GM12875 (cell line): ENCODE data around the gene RYR1.

Experiments
- H3K4me3 ChIP-seq: one replicate; pipeline ENCODE4 v1.5.1; 2011; ENCODE audit warnings: low read depth, low read length, control low read depth
- CTCF ChIP-seq: IDR thresholded peaks from 2 replicates; pipeline ENCODE4 v1.5.1; 2011; ENCODE audit warnings: low read depth, mild to moderate bottlenecking, control low read depth, inconsistent platforms, low read length, moderate library complexity, borderline replicate concordance; ENCODE audit not compliant: insufficient read depth

RYR1 gene

GRCh38 chr19:38580080-38580479 lies 146.6 kb downstream of the RYR1 start:
- no peak overlapping the region for H3K4me3 ChIP-seq
- TF ChIP-seq CTCF: no peak

DNA sequence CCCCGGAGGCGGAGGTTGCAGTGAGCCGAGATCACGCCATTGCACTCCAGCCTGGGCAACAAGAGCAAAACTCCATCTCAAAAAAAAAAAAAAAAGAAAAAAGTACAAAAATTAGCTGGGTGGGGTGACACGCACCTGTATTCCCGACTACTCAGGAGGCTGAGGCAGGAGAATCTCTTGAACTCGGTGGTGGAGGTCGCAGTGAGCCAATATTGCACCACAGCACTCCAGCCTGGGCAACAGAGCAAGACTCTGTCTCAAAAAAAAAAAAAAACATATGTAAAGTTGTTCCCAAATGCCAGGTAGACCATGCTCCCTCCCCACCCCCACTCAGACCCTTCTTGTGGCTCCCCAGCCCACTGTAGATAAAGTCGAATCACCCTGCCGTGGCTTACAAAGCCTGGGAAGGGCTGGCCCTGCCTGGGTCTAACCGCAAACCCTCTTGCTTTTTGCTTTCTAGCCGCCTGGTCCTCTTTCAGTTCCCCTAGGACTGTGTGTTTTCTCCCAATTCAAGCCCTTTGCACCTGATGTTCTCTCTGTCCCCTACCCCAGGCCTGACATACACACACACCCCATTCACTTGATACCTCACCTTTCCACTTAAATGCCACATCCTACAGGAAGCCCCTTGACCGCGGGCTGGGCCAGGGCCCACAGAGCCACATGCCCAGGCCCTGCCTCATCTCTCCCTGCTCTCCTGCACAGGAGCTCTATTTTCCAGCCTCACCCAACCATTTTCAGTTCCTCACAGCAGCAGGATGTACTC lies 149.9 kb downstream of the RYR1 start:
- no peak overlapping the region for H3K4me3 ChIP-seq
- no peak for TF ChIP-seq CTCF

- no peak for TF ChIP-seq CTCF
- no peak overlapping the region for H3K4me3 ChIP-seq
Measured at GRCh38 chr19:38583985-38584305, 150.5 kb downstream of the RYR1 start.

DNA sequence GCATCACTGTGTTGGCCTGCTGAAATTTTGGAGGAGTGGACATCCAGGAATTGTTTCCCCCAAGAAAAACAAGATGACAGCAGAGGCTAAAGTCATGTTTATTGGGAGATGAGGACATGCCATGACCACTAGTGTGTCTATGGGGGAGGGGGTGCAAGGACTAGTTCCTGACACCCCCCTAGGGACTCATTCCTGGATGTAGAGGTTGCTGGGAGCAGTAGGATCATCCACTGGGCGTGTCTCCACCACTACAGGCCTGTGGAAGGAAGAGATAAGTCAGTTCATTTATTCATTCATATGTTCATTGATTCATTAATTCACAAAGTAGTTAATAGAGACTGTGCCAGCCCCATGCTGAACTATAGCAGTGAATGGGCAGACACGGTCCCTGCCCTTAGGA lies 154.1 kb downstream of the RYR1 start:
- H3K4me3 ChIP-seq: no peak overlapping the region
- TF ChIP-seq CTCF: no peak

DNA sequence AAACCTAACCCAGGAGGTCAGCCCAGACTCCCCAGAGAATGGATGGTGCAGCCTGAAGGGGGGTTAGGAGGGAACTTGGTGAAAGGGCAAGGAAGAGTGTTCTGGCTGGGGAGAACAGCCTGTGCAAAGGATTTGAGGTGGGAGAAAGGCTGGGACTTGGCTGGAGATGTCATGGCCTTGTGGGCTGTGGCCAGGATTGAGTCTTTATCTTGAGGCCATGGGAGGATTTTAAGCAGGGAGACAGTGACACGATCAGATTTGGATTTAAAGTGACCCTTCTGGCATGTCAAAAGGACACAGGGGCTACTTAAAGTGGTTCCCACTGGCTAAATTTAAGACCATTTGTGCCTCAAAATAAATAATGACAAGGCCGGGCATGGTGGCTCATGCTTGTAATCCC lies 154.6 kb downstream of the RYR1 start:
- no peak overlapping the region for H3K4me3 ChIP-seq
- no peak for TF ChIP-seq CTCF

GRCh38 chr19:38592940-38593339 lies 159.4 kb downstream of the RYR1 start:
- no peak for TF ChIP-seq CTCF
- H3K4me3 ChIP-seq: no peak overlapping the region
